PC-9 (cell line): ENCODE measurements around the gene DCP2.

Experiments
- EZH2 ChIP-seq: fragments of 200-600 bp; sonication (generic); IDR thresholded peaks from 2 replicates; pipeline ENCODE4 v1.8.0; 2017; ENCODE audit warnings: antibody characterized with exemption, low read depth
- TF ChIP-seq, protein P1 (sequence below): fragments of 200-600 bp; sonication (generic); conservative IDR thresholded peaks from 2 replicates; pipeline ENCODE4 v1.6.1; 2017; ENCODE audit warnings: mixed run types, antibody characterized with exemption, mild to moderate bottlenecking, moderate library complexity

DNA sequence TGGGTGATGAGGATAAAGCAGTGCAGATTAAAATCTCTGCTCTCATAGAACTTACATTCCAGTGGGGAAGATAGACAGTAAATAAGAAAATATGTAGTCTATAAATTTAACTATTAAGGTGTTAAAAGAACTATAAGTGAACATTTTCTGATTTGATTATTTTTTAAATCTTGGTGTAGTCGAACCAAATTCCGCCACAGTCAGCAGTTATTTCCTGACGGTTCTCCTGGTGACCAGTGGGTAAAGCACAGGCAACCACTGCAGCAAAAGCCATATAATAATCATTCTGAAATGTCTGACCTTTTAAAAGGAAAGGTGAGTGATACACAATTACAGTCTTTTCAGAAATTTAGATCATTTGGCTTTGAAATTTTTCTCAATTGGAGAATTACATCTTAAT is 27.2 kb downstream of the DCP2 start:
- TF ChIP-seq, protein P1, sequence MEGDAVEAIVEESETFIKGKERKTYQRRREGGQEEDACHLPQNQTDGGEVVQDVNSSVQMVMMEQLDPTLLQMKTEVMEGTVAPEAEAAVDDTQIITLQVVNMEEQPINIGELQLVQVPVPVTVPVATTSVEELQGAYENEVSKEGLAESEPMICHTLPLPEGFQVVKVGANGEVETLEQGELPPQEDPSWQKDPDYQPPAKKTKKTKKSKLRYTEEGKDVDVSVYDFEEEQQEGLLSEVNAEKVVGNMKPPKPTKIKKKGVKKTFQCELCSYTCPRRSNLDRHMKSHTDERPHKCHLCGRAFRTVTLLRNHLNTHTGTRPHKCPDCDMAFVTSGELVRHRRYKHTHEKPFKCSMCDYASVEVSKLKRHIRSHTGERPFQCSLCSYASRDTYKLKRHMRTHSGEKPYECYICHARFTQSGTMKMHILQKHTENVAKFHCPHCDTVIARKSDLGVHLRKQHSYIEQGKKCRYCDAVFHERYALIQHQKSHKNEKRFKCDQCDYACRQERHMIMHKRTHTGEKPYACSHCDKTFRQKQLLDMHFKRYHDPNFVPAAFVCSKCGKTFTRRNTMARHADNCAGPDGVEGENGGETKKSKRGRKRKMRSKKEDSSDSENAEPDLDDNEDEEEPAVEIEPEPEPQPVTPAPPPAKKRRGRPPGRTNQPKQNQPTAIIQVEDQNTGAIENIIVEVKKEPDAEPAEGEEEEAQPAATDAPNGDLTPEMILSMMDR = no peak
- TF ChIP-seq EZH2 = no peak
